ENCODE data around the gene FAM118B. TPM values are rescaled to one million over a fixed set of nuclear protein-coding genes. Genes with fewer than 3 reads are reported as not detected.

FAM118B gene
- total RNA-seq, 1 donor from 2014 or later = 28.3 TPM

- H3K4me1 Mint-ChIP-seq (ENCODE audit: low read depth, unreplicated experiment) = peaks cover 18% of the 10 kb centered on the region
- Histone ChIP-seq H3K36me3 (ENCODE audit: insufficient read depth, low read length) (peaks cover 22% of the 10 kb centered on the region), H4K20me1 (ENCODE audit: insufficient read depth, low read length) (peaks cover 22% of the 10 kb centered on the region), H3K4me1 (ENCODE audit: insufficient read depth, low read length) (no peaks in the 10 kb centered on the region), H3K4me2 (ENCODE audit: low read length) (no peak overlapping the region), H2AFZ (ENCODE audit: low read depth, low read length) (no peak overlapping the region), H3K4me3 (ENCODE audit: insufficient read depth, low read depth, low read length) (no peak overlapping the region), H3K9me3 (ENCODE audit: insufficient read depth, low read depth, low read length) (no peaks in the 10 kb centered on the region), H3K9ac (ENCODE audit: low read length) (no peak overlapping the region), H3K27me3 (ENCODE audit: insufficient read depth, low read length) (no peaks in the 10 kb centered on the region), H3K79me2 (ENCODE audit: insufficient read depth, low read length) (no peaks in the 10 kb centered on the region), H3K27ac (ENCODE audit: low read depth, low read length) (no peak overlapping the region)
- no peaks in the 10 kb centered on the region for H3K27me3 Mint-ChIP-seq (ENCODE audit: low read depth, unreplicated experiment)
- no peak overlapping the region for H3K27ac Mint-ChIP-seq (ENCODE audit: unreplicated experiment)
- no peak overlapping the region for H3K4me3 Mint-ChIP-seq (ENCODE audit: unreplicated experiment)
- FAIRE-seq (no peak), DNase-seq (ENCODE audit: low read depth) (no peak)
- H3K36me3 Mint-ChIP-seq (ENCODE audit: low read depth, unreplicated experiment) = peaks cover 38% of the 10 kb centered on the region
- TF ChIP-seq, protein P1, sequence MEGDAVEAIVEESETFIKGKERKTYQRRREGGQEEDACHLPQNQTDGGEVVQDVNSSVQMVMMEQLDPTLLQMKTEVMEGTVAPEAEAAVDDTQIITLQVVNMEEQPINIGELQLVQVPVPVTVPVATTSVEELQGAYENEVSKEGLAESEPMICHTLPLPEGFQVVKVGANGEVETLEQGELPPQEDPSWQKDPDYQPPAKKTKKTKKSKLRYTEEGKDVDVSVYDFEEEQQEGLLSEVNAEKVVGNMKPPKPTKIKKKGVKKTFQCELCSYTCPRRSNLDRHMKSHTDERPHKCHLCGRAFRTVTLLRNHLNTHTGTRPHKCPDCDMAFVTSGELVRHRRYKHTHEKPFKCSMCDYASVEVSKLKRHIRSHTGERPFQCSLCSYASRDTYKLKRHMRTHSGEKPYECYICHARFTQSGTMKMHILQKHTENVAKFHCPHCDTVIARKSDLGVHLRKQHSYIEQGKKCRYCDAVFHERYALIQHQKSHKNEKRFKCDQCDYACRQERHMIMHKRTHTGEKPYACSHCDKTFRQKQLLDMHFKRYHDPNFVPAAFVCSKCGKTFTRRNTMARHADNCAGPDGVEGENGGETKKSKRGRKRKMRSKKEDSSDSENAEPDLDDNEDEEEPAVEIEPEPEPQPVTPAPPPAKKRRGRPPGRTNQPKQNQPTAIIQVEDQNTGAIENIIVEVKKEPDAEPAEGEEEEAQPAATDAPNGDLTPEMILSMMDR (IDR thresholded peaks at IDR 0.05; ENCODE audit: insufficient read depth, low read depth, low read length) = no peak
- peaks cover 12% of the 10 kb centered on the region for H3K9me3 Mint-ChIP-seq (ENCODE audit: unreplicated experiment)
Measured at GRCh38 chr11:126198648-126199047, 12.9 kb upstream of the FAM118B start.

DNA sequence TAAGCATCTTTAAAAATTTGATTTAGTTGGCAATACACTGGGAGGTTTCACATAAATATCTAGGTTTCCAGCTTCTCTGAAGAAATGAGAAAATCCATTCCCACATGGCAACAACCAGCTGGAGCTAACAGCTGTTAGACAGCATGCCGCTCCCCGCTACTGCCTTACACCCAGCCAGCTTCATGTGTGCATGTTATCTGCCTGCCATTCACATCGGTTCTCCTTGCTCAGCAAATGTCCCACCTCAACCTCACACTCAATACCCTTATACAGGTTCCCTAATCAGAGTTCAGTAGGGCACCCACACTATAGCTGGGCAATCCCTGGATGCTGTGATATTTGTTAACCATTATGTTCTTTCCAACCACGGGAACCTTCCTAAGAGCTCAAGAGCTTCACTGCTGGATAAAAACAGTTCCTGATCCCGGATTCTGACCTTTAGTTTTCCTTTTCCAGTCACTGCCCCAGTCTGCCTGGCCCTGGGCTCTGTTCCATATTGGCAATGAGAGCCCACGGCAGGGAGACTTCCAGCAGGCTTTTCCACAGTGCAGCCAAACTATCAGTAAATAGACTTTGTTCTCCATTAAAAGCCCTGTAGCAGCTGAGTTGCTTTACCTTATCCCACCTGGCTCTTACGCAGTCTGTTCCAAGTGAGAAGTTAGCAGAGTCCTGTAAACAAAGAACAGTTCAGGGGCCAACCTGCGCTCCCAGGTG is 8.8 kb upstream of the FAM118B start:
- Mint-ChIP-seq H3K9me3 (ENCODE audit: unreplicated experiment) (peaks cover 2% of the 10 kb centered on the region), H3K4me1 (ENCODE audit: low read depth, unreplicated experiment) (peaks cover 7% of the 10 kb centered on the region), H3K4me3 (ENCODE audit: unreplicated experiment) (no peak overlapping the region), H3K36me3 (ENCODE audit: low read depth, unreplicated experiment) (peaks cover 32% of the 10 kb centered on the region), H3K27ac (ENCODE audit: unreplicated experiment) (no peak overlapping the region), H3K27me3 (ENCODE audit: low read depth, unreplicated experiment) (no peaks in the 10 kb centered on the region)
- FAIRE-seq (no peak), DNase-seq (ENCODE audit: low read depth) (no peak)
- no peaks in the 10 kb centered on the region for H3K9me3 ChIP-seq (ENCODE audit: insufficient read depth, low read depth, low read length)
- H3K4me3 ChIP-seq (ENCODE audit: insufficient read depth, low read depth, low read length) = no peak overlapping the region
- peaks cover 7% of the 10 kb centered on the region for H4K20me1 ChIP-seq (ENCODE audit: insufficient read depth, low read length)
- no peak overlapping the region for H3K4me2 ChIP-seq (ENCODE audit: low read length)
- TF ChIP-seq EZH2 (IDR thresholded peaks at IDR 0.05; ENCODE audit: insufficient read depth, low read length) = no peak
- TF ChIP-seq, protein P1 (IDR thresholded peaks at IDR 0.05; ENCODE audit: insufficient read depth, low read depth, low read length) = no peak
- H3K36me3 ChIP-seq (ENCODE audit: insufficient read depth, low read length) = peaks cover 47% of the 10 kb centered on the region
- H2AFZ ChIP-seq (ENCODE audit: low read depth, low read length) = no peak overlapping the region
- no peaks in the 10 kb centered on the region for H3K27me3 ChIP-seq (ENCODE audit: insufficient read depth, low read length)
- no peak overlapping the region for H3K27ac ChIP-seq (ENCODE audit: low read depth, low read length)
- H3K79me2 ChIP-seq (ENCODE audit: insufficient read depth, low read length) = no peaks in the 10 kb centered on the region
- H3K4me1 ChIP-seq (ENCODE audit: insufficient read depth, low read length) = no peaks in the 10 kb centered on the region
- H3K9ac ChIP-seq (ENCODE audit: low read length) = no peak overlapping the region

DNA sequence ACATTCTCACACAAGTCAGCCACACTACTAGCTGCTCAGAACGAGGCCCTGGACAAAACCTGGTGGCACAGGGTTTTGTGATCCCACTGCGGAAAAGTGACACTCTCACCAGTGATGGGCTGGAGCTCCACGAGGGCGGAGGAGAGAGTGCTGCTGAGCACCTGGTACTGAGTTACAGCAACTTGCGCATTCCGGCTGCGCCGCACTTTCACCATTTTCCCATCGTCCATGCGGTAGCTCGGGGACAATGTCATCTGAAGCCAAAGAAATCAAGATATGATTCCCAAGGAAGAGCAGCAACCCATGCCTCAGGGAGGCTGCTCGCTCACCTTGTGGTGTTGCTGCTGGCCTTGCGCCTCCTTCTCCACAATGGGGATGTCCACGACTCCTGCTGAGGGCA is 6.2 kb upstream of the FAM118B start:
- peaks cover 3% of the 10 kb centered on the region for H3K4me1 Mint-ChIP-seq (ENCODE audit: low read depth, unreplicated experiment)

More for the DNA sequence above, 6.2 kb upstream of the FAM118B start:
- no peak overlapping the region for H3K9ac ChIP-seq (ENCODE audit: low read length)
- H3K4me2 ChIP-seq (ENCODE audit: low read length) = no peak overlapping the region
- H3K9me3 ChIP-seq (ENCODE audit: insufficient read depth, low read depth, low read length) = no peaks in the 10 kb centered on the region
- peaks cover 6% of the 10 kb centered on the region for H3K79me2 ChIP-seq (ENCODE audit: insufficient read depth, low read length)
- H3K4me3 ChIP-seq (ENCODE audit: insufficient read depth, low read depth, low read length) = no peak overlapping the region
- Mint-ChIP-seq H3K9me3 (ENCODE audit: unreplicated experiment) (no peaks in the 10 kb centered on the region), H3K4me3 (ENCODE audit: unreplicated experiment) (no peak overlapping the region), H3K27me3 (ENCODE audit: low read depth, unreplicated experiment) (no peaks in the 10 kb centered on the region), H3K27ac (ENCODE audit: unreplicated experiment) (no peak overlapping the region), H3K36me3 (ENCODE audit: low read depth, unreplicated experiment) (peaks cover 25% of the 10 kb centered on the region)
- H4K20me1 ChIP-seq (ENCODE audit: insufficient read depth, low read length) = no peaks in the 10 kb centered on the region
- TF ChIP-seq EZH2 (IDR thresholded peaks at IDR 0.05; ENCODE audit: insufficient read depth, low read length) = no peak
- TF ChIP-seq, protein P1 (IDR thresholded peaks at IDR 0.05; ENCODE audit: insufficient read depth, low read depth, low read length) = no peak
- H3K4me1 ChIP-seq (ENCODE audit: insufficient read depth, low read length) = no peaks in the 10 kb centered on the region
- no peak overlapping the region for H2AFZ ChIP-seq (ENCODE audit: low read depth, low read length)
- DNase-seq (ENCODE audit: low read depth) = no peak
- H3K27ac ChIP-seq (ENCODE audit: low read depth, low read length) = no peak overlapping the region
- H3K27me3 ChIP-seq (ENCODE audit: insufficient read depth, low read length) = no peaks in the 10 kb centered on the region
- H3K36me3 ChIP-seq (ENCODE audit: insufficient read depth, low read length) = peaks cover 61% of the 10 kb centered on the region
- FAIRE-seq = no peak

Measured in astrocyte (in vitro differentiated cells and primary cell).